ENCODE results near the gene BCL6.

The BCL6 gene

DNA sequence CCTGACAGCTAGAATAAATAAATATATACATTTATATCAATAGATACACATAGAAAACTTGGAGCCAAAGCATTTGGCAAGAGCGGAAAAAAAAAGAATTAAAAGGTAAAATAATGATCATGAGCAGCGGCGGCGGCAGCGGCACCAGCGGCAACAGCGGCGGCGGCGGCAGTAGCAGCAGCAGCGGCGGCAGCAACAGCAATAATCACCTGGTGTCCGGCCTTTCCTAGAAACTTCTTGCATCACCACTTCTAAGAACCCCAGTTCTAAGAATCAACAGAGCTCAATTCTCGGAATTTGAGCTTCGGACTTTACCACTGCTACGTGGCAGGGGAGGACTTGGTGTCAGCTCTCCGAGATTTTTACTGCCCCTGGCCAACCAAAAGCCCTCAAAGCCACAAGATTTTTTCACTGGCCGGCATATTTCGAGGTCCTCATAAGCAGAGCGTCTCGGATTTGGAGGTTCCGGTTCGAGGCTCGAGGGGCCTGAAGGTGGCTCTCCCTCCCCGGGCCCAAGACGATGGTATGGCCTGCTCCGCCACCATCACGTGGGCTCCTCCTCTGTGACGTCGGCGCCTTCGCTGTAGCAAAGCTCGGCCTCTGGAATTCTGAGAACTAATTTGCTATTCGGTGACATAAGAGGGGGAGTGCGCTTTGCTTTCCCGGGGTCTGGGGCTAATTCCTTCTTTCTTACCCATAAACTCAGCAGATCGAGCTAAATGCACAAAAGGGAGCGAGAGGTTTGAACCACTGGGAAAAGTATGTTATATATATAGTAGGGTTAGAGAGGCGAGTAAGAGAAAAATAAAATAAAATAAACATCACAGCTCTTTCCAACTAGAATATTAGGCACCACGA, at the start of gene BCL6:
TSS of gene BCL6 (minus strand) at position 268 of the 858 bp plus-strand sequence. CDS start 11,775 bp downstream, outside the sequence.
- DNase-seq, result peak; percentile 90

DNA sequence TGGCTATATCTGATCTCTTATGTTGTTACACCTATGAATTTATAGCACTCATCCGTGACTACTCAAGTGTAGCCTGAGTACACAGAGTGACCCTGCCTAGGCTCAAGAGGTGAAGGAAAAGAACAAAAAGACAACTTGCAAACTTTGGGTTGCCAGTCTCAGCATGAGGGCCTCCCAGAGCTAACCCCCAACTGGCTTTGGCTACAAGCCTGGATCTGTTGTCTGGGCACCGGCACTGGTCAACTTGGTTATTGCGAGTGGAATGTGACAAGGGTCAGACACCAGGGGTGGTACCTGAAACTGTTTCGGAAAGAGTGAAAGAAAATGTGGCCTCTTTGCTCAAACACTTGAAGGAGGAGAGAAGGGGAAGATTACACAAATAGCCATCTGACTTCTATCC, 49.5 kb upstream of the BCL6 start:
- DNase-seq, result no peak

DNA sequence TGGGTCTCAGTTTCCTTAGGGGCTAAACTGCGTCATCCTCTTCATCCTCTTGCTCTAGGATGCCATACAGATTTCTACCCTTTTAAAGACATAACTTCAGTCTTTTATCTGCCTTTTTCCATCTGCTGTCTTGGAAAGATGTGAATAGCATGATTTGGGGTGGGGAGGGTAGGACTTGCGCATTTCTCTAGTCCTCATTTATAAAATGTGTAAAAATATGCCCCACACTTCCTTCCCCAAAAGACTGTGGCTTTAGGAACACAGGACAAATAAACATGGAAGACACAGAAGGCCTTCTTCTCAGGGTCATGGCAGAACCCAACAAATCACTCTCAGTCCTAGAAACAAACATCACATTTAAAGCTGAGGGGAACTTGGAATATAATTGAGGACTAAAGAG, 48.4 kb upstream of the BCL6 start:
- no peak for DNase-seq

DNA sequence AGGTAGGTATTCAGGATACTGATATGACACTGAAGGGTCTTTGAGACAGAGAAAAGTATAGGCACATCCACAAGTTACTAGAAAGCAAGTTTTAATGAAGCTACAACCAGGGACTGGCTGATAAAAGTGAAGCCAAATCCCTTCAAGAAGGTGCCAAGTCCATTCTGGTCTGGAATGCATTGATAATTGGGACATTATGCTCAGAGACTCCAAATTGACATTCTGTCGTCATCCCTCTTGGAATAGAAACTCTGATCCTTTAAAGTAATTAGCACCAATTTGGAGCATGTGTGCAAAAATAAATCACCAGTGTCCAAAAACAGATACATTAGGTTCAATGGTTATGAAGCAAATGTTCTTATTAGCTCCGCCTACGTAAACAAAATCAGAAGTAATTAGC, 47.3 kb upstream of the BCL6 start:
- no peak for DNase-seq

DNA sequence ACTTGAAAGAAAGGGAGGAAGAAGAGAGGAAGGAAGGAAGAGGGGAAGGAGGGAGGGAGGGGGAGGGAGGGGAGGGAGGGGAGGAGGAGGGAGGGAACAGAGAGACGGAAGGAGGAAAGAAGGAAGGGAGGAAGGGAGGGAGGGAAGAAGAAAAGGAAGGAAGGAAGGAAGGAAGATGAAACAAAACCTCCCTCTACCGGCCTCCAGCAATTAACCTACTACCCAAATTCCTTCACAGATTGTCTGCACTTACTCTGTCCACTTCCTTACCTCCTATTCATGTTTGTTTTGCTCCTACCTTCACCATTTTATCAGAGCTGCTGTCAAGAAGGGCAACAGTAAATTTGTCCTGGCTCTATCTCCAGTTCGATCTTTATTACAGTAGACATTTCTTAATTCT, 44.6 kb upstream of the BCL6 start:
- DNase-seq, result no peak

DNA sequence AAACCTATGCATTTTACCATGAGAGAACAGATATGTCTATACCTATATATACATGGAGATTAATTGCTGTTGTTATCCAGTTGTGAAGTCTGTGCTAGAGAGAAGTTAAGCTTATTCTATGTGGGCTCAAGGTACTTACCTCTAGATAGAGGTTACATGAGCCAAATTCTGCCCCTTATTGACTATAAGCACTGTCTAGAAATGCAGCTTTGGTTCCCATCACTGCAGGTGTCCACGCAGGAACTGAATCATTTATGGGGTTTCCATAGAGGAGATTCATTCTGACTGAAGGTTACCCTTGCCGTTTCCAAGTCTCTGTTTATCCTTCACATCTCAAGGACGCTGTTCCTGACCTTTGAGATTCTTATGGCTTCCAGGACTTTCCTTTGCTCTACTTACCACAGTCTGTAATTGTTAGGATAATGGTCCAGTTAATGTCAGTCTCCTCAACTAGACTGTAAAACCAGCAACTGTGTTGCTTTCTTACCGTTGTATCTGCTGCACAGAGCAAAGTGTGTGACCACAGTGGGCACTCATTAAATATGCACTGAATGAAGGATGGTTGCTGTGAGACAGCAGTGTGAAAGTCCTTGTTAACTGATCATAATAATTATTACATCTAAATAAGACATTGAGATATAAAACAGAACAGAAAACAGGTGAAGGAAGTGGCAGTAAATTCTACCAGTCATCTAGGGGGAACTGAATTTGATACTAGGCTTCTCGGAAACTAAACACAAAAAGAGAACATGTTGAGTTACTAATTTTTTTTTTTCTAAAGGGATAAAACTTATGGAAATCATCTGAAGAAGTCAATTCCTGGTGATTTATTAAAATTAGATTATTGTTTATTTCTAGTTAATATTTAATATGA, 44.0 kb upstream of the BCL6 start:
- DNase-seq, result no peak

DNA sequence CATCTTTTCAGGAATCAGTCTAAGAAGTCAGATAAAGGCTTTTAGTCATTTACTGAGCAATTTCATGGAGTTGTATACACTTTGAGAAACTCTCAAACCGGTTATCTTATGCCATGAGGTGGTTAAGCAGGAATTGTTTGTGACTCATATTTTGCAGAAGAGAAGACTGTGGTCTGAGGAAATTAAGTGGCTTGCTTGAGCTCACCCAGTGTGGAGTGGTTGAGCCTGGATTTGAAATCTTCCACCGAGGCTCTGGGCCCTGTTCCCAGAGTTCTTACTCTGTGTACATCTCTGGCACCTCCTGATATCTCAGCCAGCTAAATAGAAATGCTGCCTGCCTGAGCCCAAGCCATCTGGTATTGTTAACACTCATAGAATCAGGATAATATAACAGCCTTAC, 37.8 kb upstream of the BCL6 start:
- DNase-seq, result peak; percentile 13

DNA sequence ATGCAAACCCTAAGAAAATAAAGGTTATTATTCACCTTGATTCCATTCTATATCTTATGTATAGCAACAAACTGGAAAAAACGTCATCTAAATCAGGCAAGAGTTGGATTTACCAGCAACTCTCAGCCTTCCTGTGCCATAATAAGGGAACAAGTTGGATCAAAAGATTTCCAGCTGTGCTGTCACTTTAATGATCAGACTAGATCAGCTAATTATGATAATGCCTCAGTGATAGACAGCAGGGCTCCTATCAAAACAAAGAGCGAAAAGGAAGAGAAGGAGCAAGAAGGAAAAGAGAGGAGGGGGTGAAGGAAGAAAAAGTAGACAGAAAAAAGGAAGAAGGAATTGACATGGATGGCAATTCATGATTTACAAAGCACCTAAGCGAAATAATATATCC, 36.7 kb upstream of the BCL6 start:
- no peak for DNase-seq

DNA sequence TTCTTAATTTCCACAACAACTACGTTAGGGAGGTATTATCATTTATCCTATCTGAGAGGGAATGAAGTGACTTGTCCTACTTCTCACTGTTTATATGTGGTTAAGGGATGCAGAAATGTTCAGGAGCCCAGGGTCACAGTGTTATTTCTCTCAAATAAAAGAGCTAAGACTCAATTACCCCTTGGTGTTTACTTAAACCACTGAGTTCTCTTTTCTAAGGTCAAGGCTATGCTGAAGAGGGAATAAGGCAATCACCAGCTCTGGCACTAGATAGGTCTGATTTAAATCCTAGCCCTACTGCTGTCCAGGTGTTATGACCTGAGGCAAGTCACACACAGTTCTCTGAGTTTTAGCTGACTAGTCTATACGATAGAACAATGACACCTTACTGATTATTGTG, 35.7 kb upstream of the BCL6 start:
- DNase-seq, result no peak

DNA sequence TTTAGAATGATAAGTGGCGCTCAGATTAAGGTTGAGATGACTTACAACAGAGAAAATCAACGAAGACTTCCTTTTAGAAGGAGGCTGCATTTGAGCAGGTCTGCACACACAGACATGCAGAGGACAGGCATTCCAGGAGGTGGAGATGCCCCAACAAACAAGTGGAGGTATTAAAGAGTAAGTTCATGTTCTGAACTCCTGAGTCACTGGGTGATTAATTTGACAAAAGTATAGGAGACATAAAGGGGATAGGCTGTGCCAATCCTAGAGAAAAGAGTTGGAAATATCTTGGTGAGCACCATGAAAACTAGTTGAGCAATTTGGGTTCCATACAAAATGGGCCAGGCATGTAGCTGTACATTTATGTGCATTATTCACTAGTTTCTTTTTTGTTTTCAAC, 33.5 kb upstream of the BCL6 start:
- no peak for DNase-seq

DNA sequence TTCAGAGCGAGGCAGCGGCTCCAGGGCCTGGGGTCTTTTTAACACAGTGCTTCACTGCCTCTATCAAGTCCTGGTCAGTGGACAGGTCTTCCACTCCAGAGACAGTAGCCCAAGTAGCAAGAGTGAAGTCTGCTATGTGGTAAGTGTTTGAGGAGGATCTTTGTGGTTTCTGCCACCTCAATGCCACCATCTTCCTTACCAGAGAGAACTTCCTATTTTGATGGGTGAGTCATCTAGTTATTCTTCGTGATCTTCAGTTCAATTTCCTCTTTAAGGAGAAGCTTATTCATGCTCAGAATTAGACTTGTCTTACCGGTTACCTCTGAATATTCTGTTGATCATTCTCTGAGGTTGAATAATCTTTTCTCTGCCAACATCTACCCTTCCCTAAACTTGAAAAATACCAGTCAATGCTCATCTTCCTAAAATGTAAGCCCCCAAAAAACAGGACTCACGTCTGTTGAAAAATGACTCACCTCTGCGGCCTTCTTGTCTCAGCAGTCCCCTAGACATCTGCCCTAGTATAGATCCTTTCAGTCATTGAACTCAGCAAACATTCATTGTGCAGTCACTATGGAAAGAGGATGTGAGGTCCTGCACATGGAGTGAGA, 32.2 kb upstream of the BCL6 start:
- DNase-seq, result no peak

DNA sequence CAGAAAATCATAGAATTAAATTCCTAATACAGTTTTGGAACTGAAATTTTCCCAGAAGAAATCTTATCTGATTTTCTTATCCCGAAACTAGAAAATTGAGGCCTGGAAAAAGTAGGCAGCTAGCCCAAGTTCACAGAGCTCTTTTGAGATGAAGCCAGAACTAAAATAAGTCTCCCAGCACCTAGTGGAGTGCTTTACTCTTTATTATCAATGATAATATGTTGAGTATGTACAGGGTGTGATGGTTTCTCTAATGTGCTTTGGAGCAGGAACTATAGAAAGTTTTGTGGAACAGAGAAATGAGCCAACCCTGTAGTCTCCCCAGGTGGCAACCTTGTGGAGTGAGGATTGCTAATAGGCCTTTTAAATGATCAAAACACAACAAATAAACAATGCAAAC, 30.3 kb upstream of the BCL6 start:
- DNase-seq, result no peak

DNA sequence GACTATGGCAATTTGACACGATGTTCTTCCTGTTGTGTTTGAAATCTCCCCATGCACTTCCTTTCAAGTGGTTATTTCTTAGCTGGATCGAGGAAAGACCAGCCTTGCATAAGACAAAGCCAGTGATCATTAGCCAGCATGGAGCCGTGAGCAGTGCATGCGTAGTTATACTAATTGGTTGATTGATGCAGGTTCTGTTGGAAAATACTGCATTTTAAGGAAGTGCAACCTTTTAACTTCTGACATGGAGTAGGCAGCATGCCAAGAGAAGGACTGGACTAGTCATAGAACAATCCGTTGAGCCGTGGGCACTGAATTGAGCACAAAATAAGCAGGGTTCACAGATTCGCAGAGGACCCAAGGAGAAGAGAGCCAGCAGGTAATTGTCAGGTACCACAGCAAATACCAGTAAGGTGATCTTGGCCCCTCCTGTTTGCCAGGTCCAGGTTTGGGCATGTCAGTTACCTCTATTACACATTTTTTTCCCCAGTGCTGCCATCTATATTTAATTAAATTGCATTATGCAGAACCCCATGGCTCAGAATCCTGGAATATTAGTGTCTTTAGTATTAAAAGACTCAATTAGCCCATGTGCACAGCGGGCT, 29.0 kb upstream of the BCL6 start:
- DNase-seq, result no peak

DNA sequence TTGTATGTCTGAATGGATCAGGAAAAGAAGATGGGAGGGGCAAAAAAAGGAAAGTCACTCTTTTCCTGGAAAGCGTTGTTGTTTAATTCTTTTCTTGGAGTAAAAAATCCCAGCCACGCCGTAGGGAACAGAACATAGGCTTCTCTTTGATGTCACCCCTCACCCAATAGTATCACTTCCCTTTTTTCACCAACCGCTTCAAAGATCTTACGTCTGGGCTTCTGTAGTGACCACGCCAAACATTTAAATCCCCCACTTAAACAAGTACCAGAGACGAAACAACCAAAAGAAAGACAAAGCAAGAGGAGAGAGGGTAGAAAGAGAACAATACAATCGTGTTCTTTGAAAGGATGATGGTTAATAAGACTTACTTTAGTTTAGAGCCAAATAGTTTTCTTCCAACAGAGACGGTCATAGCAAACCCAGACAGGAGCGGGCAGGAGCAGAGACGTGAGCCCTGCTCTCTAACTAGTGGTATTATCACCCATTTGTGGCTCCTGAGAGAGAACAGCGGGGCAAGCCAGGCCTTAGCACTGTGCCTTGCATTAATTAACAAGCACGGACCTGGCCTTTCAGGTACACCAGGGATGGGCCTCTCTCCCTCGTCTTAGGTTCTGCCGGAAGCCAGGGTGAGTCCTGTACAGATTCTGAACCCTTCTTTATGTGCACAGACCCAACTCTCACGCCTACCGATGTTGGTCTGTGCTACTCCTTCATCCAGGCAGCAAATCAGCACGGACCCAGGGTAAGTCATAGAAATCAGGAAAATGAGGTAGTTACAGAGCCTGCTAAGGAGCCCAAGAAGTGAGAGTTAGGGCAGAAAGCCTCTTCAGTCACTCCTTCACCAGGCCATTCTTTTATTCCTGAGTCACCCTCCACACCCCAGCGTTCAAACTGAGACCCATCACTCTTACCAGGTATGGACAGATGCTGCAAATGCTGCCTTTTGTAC, 28.2 kb upstream of the BCL6 start:
- DNase-seq, result no peak

DNA sequence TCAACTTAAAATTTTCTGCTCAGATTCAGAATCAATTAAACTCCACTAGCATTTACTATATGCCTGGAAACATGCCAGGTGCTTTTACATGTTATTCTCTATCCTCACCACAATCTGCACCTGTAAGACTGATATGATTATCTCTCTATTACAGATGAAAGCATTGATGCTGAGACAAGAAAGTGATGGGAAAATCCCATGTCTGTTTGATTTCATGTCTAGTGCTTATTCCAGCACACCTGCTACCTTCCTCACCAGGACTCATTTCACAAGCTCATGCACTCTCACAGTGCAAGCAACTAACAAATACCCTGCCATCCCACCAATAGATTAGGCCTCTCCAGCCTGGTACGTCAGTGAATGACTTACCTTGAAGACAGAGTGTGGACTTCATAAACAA, 25.0 kb upstream of the BCL6 start:
- DNase-seq, result peak; percentile 59

DNA sequence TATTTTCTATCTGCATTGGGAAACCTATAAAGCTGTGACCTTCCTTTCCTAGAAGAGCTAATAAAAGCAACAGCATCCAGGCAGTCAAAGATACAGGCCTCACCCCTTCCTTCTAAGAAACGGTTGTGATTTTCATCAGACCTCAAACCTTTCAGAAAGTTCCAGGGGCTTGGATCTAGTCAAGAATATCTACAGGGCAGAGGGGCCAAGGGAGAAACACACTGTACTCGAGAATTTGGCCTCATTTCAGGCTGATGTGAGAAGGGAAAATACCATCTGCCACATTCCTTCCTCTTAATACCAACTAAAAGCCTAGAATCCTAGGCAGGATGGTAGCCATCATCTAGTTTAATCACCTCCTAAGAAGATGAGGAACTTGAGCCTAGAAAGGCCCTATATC, 24.5 kb upstream of the BCL6 start:
- DNase-seq, result peak; percentile 59

DNA sequence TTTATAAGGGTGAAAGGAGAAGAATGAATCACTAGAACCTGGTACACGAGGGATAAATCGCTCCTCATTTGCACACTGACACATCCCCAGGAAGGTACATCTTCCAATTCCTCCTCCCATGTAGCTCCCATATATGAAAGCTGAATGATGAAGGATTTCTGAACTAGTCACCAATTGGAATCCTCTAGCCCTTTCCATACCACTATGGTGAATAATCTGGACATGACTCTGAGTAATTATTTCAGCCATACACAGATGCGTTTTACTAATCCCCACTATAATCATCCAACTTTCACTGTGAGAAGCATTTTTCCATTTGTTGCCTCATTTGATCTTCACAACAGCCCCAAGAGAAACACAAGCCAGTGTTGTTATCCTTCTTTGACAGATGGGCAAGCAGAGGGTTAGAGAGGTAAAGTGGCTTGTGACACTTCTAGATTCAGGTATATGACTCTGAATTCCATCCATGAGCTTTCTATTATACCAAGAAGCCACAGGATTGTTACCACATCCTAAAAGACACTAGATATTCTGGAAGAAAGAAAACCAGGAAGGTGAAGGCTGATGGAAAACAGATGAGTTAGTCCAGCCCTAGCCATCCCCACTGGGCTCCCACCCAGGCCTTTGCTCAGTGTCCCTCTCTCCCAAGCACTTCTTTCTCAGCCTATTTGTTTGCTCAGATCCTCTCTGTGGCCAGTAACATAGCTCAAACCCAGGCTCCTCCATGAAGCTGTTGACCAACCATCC, 22.2 kb upstream of the BCL6 start:
- DNase-seq, result no peak

DNA sequence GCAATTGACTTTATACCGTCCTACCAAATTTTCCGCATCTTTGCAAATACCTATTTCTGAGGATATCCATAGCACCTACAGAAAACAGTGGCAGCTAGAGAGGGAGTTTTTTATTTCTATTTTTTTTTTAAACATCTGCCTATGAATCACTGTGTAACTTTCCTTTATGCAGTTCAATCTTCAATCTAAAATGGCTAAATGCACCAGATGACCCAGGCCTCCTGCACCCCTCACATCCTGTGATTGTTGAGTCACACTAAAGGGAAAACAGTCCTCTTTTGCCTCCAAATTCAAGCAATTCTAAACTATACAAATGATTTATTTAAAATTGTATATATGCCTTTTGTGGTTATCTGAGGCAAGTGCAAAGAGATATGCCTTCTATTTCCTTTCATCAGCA, 20.1 kb upstream of the BCL6 start:
- no peak for DNase-seq

DNA sequence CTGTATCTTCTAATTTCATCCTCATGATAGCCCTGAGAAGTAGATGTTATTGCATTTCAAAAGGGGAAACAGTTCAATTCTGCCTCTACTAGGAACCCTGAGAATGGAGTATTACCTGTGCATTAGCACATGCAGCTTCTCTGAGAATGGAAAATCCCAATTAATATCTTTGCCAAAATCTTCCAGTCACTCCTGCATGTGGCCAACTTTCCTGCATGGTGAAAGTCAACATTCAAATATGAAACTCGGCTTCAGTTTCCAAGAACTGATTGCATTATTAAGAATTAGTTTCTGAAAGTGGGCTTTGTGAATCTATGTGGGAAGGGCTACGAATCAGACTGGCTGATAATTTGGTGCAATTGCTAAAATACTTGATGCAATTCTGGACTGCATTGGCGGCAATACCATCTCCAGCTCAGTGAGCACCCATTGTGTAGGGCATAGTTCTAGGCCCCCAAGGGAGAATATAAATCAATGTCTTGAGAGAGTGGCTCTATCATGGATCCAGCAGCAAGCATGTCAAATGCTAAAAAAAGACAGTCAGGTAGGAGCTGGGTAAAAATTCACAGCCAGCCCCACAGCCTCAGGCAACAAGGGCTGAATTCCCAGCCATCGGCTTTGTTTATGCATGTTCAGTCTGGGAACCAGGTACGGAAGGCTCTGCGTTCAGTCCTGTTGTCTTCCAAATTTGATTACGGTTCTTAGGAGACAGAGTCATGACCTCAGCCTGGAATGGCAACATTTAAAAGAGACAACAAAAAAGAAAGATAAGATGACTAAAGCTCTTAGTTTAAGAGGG, 18.8 kb upstream of the BCL6 start:
- DNase-seq, result no peak

DNA sequence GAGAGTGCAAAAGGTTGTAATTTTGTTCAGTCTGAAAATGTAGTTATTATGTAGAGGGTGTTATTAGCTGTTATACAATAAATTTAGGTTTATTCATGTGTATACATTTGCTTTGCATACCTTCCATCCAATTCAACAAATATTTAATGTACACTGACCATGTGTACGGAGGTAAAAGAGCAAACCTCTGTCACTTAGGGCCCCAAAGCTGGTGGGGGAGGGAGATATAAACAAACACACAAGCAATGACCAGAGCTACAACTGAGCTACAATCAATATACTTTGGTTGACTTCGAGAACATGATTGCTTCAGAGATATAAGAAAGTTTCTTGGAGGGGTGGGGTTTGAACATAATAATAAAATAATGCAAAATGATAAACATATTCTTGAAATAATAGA, 17.5 kb upstream of the BCL6 start:
- DNase-seq, result no peak

All from NCI-H2171 treated with DMSO at 0.1 percent for 48 hours (cell line).